ENCODE results near the gene CD302. TPM values are rescaled to one million over a fixed set of nuclear protein-coding genes. Genes with fewer than 3 reads are reported as not detected.
"Not testable (repeated sequence)": the region's sequence is repeated elsewhere in the genome, so short reads cannot be mapped to it uniquely, and the experiment has no call there.

CD302 gene
- polyA plus RNA-seq, 1 donor (not counting 4 experiments of a cell fraction or from before 2014, with no cell fraction given): 0.20 TPM

DNA sequence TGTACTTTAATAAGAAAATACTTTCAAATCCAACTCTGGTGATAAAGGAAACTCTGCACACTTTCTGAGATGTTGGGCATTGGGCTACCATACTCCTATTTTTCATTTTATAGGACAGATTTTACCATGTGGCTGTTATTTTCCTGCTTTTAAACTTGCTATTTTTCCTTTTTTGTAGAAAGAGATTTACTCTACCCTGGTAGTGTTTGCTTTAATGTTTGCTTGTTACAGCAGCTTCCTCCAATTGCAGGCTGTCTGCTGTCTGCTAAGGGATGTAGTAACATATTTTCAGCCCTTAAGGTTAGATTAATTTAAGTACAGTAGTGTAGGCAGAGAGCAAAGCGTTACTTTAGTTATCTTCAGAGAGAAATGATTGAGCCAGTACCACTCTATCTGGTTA is 47.1 kb downstream of the CD302 start:
- Histone ChIP-seq H2AFZ (ENCODE audit: control insufficient read depth, low read length) (no peak overlapping the region), H3K36me3 (ENCODE audit: control insufficient read depth in 2 of 2, extremely low read depth in 1 of 2, insufficient read depth in 2 of 2, low read length in 2 of 2) (peaks cover 17 to 27% of the 10 kb centered on the region in 2 experiments), H3K9me3 (ENCODE audit: control insufficient read depth, low read depth, low read length) (no peaks in the 10 kb centered on the region), H4K20me1 (ENCODE audit: control insufficient read depth, extremely low read depth, insufficient read depth, low read length) (peaks cover 11% of the 10 kb centered on the region), H3K79me2 (ENCODE audit: control insufficient read depth, insufficient read depth, low read length) (peaks cover 64% of the 10 kb centered on the region), H3K4me1 (ENCODE audit: control insufficient read depth, extremely low read depth, insufficient read depth, low read length) (peaks cover 10% of the 10 kb centered on the region), H3K9me1 (ENCODE audit: control insufficient read depth, extremely low read depth, insufficient read depth, low read length) (no peaks in the 10 kb centered on the region), H3K27me3 (ENCODE audit: control insufficient read depth, extremely low read depth, insufficient read depth, low read length) (no peaks in the 10 kb centered on the region), H3K27ac (ENCODE audit: control insufficient read depth, insufficient read depth, low read length) (no peak overlapping the region), H3K4me2 (ENCODE audit: control insufficient read depth, extremely low read depth, insufficient read depth, low read depth, low read length) (no peak overlapping the region), H3K9ac (ENCODE audit: control insufficient read depth, extremely low read depth, insufficient read depth, low read length) (no peak overlapping the region), H3K4me3 (ENCODE audit: control insufficient read depth in 2 of 3, extremely low read depth in 1 of 3, insufficient read depth in 2 of 3, low read depth in 1 of 3, low read length in 3 of 3) (no peak overlapping the region)
- TF ChIP-seq, protein P1, sequence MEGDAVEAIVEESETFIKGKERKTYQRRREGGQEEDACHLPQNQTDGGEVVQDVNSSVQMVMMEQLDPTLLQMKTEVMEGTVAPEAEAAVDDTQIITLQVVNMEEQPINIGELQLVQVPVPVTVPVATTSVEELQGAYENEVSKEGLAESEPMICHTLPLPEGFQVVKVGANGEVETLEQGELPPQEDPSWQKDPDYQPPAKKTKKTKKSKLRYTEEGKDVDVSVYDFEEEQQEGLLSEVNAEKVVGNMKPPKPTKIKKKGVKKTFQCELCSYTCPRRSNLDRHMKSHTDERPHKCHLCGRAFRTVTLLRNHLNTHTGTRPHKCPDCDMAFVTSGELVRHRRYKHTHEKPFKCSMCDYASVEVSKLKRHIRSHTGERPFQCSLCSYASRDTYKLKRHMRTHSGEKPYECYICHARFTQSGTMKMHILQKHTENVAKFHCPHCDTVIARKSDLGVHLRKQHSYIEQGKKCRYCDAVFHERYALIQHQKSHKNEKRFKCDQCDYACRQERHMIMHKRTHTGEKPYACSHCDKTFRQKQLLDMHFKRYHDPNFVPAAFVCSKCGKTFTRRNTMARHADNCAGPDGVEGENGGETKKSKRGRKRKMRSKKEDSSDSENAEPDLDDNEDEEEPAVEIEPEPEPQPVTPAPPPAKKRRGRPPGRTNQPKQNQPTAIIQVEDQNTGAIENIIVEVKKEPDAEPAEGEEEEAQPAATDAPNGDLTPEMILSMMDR (optimal IDR thresholded peaks at IDR 0.05 in 1 of 3, IDR thresholded peaks at IDR 0.05 in 1 of 3, conservative IDR thresholded peaks at IDR 0.05 in 1 of 3; ENCODE audit: extremely low read depth in 1 of 3, insufficient read depth in 2 of 3, low read length in 3 of 3): no peak
- no peak for TF ChIP-seq EZH2 (IDR thresholded peaks at IDR 0.05; ENCODE audit: low read length)
- no peak for DNase-seq (ENCODE audit: low read depth, low spot score)
- dilution Hi-C loops (cut with MboI; ENCODE audit: extremely low pct_ligation_motif_present, low sequenced_read_pairs): no loop called here
- FAIRE-seq: no peak

DNA sequence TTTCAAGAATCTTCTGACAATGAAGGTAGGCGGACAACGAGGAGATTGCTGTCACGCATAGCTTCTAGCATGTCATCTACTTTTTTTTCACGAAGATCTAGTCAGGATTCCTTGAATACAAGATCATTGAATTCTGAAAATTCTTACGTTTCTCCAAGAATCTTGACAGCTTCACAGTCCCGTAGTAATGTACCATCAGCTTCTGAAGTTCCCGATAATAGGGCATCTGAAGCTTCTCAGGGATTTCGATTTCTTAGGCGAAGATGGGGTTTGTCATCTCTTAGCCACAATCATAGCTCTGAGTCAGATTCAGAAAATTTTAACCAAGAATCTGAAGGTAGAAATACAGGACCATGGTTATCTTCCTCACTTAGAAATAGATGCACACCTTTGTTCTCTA is 49.9 kb downstream of the CD302 start:
- TF ChIP-seq, protein P1 (optimal IDR thresholded peaks at IDR 0.05 in 1 of 3, IDR thresholded peaks at IDR 0.05 in 1 of 3, conservative IDR thresholded peaks at IDR 0.05 in 1 of 3; ENCODE audit: extremely low read depth in 1 of 3, insufficient read depth in 2 of 3, low read length in 3 of 3): no peak
- no peak for TF ChIP-seq EZH2 (IDR thresholded peaks at IDR 0.05; ENCODE audit: low read length)
- H3K36me3 ChIP-seq (ENCODE audit: control insufficient read depth in 2 of 2, extremely low read depth in 1 of 2, insufficient read depth in 2 of 2, low read length in 2 of 2): peaks cover 18 to 27% of the 10 kb centered on the region in 2 experiments
- H3K4me3 ChIP-seq (ENCODE audit: control insufficient read depth in 2 of 3, extremely low read depth in 1 of 3, insufficient read depth in 2 of 3, low read depth in 1 of 3, low read length in 3 of 3): no peak overlapping the region
- H2AFZ ChIP-seq (ENCODE audit: control insufficient read depth, low read length): no peak overlapping the region
- H3K27ac ChIP-seq (ENCODE audit: control insufficient read depth, insufficient read depth, low read length): no peak overlapping the region
- H3K4me2 ChIP-seq (ENCODE audit: control insufficient read depth, extremely low read depth, insufficient read depth, low read depth, low read length): no peak overlapping the region
- FAIRE-seq (peak; percentile 34), DNase-seq (ENCODE audit: low read depth, low spot score) (no peak)
- no peaks in the 10 kb centered on the region for H3K27me3 ChIP-seq (ENCODE audit: control insufficient read depth, extremely low read depth, insufficient read depth, low read length)
- H4K20me1 ChIP-seq (ENCODE audit: control insufficient read depth, extremely low read depth, insufficient read depth, low read length): peaks cover 4% of the 10 kb centered on the region
- H3K4me1 ChIP-seq (ENCODE audit: control insufficient read depth, extremely low read depth, insufficient read depth, low read length): no peaks in the 10 kb centered on the region
- no peaks in the 10 kb centered on the region for H3K9me3 ChIP-seq (ENCODE audit: control insufficient read depth, low read depth, low read length)
- dilution Hi-C loops (cut with MboI; ENCODE audit: extremely low pct_ligation_motif_present, low sequenced_read_pairs): no loop called here
- H3K9ac ChIP-seq (ENCODE audit: control insufficient read depth, extremely low read depth, insufficient read depth, low read length): no peak overlapping the region
- H3K9me1 ChIP-seq (ENCODE audit: control insufficient read depth, extremely low read depth, insufficient read depth, low read length): no peaks in the 10 kb centered on the region
- peaks cover 63% of the 10 kb centered on the region for H3K79me2 ChIP-seq (ENCODE audit: control insufficient read depth, insufficient read depth, low read length)

DNA sequence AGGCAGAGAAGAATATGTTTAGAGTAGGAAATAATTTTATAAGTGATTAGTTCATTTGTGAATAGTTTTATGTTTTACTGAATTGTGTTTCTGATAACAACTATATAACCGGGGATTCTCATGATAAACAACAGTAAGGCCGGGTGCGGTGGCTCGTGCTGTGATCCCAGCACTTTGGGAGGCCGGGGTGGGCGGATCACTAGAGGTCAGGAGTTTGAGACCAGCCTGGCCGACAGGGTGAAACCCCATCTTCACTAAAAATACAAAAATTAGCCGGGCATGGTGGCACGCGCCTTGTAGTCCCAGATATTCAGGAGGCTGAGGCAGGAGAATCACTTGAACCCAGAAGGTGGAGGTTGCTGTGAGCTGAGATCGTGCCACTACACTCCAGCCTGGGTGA is 52.8 kb downstream of the CD302 start:
- H3K4me2 ChIP-seq (ENCODE audit: control insufficient read depth, extremely low read depth, insufficient read depth, low read depth, low read length); DNase-seq (ENCODE audit: low read depth, low spot score); dilution Hi-C loops (cut with MboI; ENCODE audit: extremely low pct_ligation_motif_present, low sequenced_read_pairs); H2AFZ ChIP-seq (ENCODE audit: control insufficient read depth, low read length); H3K27ac ChIP-seq (ENCODE audit: control insufficient read depth, insufficient read depth, low read length); H4K20me1 ChIP-seq (ENCODE audit: control insufficient read depth, extremely low read depth, insufficient read depth, low read length); H3K9me3 ChIP-seq (ENCODE audit: control insufficient read depth, low read depth, low read length); H3K27me3 ChIP-seq (ENCODE audit: control insufficient read depth, extremely low read depth, insufficient read depth, low read length); FAIRE-seq; H3K9ac ChIP-seq (ENCODE audit: control insufficient read depth, extremely low read depth, insufficient read depth, low read length); H3K4me1 ChIP-seq (ENCODE audit: control insufficient read depth, extremely low read depth, insufficient read depth, low read length); H3K9me1 ChIP-seq (ENCODE audit: control insufficient read depth, extremely low read depth, insufficient read depth, low read length); H3K4me3 ChIP-seq (ENCODE audit: control insufficient read depth in 2 of 3, extremely low read depth in 1 of 3, insufficient read depth in 2 of 3, low read depth in 1 of 3, low read length in 3 of 3): not testable (repeated sequence)
- H3K36me3 ChIP-seq (ENCODE audit: control insufficient read depth in 2 of 2, extremely low read depth in 1 of 2, insufficient read depth in 2 of 2, low read length in 2 of 2): peaks cover 13 to 22% of the 10 kb centered on the region in 2 experiments
- H3K79me2 ChIP-seq (ENCODE audit: control insufficient read depth, insufficient read depth, low read length): peaks cover 66% of the 10 kb centered on the region
